Measurements from ENCODE around the gene NEK1.

GRCh38 chr4:169604131-169604900 is 8.1 kb downstream of the NEK1 start:
- TF ChIP-seq, protein P1, sequence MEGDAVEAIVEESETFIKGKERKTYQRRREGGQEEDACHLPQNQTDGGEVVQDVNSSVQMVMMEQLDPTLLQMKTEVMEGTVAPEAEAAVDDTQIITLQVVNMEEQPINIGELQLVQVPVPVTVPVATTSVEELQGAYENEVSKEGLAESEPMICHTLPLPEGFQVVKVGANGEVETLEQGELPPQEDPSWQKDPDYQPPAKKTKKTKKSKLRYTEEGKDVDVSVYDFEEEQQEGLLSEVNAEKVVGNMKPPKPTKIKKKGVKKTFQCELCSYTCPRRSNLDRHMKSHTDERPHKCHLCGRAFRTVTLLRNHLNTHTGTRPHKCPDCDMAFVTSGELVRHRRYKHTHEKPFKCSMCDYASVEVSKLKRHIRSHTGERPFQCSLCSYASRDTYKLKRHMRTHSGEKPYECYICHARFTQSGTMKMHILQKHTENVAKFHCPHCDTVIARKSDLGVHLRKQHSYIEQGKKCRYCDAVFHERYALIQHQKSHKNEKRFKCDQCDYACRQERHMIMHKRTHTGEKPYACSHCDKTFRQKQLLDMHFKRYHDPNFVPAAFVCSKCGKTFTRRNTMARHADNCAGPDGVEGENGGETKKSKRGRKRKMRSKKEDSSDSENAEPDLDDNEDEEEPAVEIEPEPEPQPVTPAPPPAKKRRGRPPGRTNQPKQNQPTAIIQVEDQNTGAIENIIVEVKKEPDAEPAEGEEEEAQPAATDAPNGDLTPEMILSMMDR (IDR thresholded peaks at IDR 0.05), result no peak
- TF ChIP-seq POLR2A (IDR thresholded peaks at IDR 0.05), result no peak
